Fibroblast of pulmonary artery (primary cell): ENCODE data around the gene MYO6.

ENCODE experiments used
- DNase-seq: peaks from one replicate; pipeline ENCODE4 v3.0.0-alpha.2; 2010; ENCODE audit warnings: low read depth
- H3K4me3 ChIP-seq: replicated peaks from 2 replicates; pipeline ENCODE4 v1.5.1; 2011; ENCODE audit warnings: low read depth, mild to moderate bottlenecking, control low read depth, low read length, moderate library complexity
- CTCF ChIP-seq: IDR thresholded peaks from 2 replicates; pipeline ENCODE4 v1.5.1; 2011; ENCODE audit warnings: mild to moderate bottlenecking, control low read depth, low read length, inconsistent platforms; ENCODE audit errors: missing control alignments

The MYO6 gene

GRCh38 chr6:75852721-75853120 is 103.7 kb downstream of the MYO6 start:
- no peak for TF ChIP-seq CTCF
- peak; percentile 57 for DNase-seq
- H3K4me3 ChIP-seq, result no peak overlapping the region

GRCh38 chr6:75853806-75854205 is 104.8 kb downstream of the MYO6 start:
- no peak for TF ChIP-seq CTCF
- H3K4me3 ChIP-seq, result no peak overlapping the region
- no peak for DNase-seq

- H3K4me3 ChIP-seq, result no peak overlapping the region
- TF ChIP-seq CTCF, result peak; percentile 69
- peak; percentile 85 for DNase-seq
Measured at GRCh38 chr6:75855052-75855451, 106.0 kb downstream of the MYO6 start.

GRCh38 chr6:75856902-75857301 is 107.9 kb downstream of the MYO6 start:
- no peak overlapping the region for H3K4me3 ChIP-seq
- no peak for DNase-seq
- TF ChIP-seq CTCF, result no peak

- TF ChIP-seq CTCF, result no peak
- H3K4me3 ChIP-seq, result no peak overlapping the region
- DNase-seq, result no peak
Measured at GRCh38 chr6:75863001-75863400, 114.0 kb downstream of the MYO6 start.

- no peak overlapping the region for H3K4me3 ChIP-seq
- DNase-seq, result no peak
- no peak for TF ChIP-seq CTCF
Measured at GRCh38 chr6:75863784-75864183, 114.7 kb downstream of the MYO6 start.

GRCh38 chr6:75864446-75864845 is 115.4 kb downstream of the MYO6 start:
- DNase-seq, result no peak
- H3K4me3 ChIP-seq, result no peak overlapping the region
- TF ChIP-seq CTCF, result no peak
